C4-2B (cell line): ENCODE results near the gene SEMA5A.

Experiments
- H3K27ac ChIP-seq: fragments of 450-650 bp; 2 replicates; pipeline ENCODE4 v1.5.1; 2017
- ZFX ChIP-seq: fragments of 450-650 bp; IDR thresholded peaks from 2 replicates; pipeline ENCODE4 v1.6.1; 2017
- TF ChIP-seq, protein P1 (sequence below): fragments of 450-650 bp; conservative IDR thresholded peaks from 2 replicates; pipeline ENCODE4 v1.5.1; 2017; ENCODE audit warnings: mild to moderate bottlenecking

SEMA5A gene

DNA sequence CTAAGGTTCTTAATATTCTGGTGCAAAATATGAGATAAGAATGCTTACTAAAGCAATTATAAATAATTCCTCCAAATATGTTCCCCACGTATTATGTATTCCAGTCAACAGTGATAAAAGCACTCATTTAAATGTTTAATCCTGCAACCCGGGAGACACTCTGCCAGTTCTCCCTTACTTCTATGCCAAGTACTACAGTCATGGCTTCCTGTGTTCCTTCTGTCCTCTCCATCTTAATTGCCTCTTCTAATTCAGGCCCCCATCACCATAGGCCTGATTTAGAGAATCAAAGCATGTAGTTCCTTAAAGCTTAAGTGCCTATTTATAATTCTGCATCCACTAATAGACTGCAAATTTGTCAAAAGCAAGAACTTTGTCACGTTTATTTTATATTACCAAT is 474.8 kb downstream of the SEMA5A start:
- TF ChIP-seq, protein P1, sequence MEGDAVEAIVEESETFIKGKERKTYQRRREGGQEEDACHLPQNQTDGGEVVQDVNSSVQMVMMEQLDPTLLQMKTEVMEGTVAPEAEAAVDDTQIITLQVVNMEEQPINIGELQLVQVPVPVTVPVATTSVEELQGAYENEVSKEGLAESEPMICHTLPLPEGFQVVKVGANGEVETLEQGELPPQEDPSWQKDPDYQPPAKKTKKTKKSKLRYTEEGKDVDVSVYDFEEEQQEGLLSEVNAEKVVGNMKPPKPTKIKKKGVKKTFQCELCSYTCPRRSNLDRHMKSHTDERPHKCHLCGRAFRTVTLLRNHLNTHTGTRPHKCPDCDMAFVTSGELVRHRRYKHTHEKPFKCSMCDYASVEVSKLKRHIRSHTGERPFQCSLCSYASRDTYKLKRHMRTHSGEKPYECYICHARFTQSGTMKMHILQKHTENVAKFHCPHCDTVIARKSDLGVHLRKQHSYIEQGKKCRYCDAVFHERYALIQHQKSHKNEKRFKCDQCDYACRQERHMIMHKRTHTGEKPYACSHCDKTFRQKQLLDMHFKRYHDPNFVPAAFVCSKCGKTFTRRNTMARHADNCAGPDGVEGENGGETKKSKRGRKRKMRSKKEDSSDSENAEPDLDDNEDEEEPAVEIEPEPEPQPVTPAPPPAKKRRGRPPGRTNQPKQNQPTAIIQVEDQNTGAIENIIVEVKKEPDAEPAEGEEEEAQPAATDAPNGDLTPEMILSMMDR = no peak
- TF ChIP-seq ZFX = no peak

DNA sequence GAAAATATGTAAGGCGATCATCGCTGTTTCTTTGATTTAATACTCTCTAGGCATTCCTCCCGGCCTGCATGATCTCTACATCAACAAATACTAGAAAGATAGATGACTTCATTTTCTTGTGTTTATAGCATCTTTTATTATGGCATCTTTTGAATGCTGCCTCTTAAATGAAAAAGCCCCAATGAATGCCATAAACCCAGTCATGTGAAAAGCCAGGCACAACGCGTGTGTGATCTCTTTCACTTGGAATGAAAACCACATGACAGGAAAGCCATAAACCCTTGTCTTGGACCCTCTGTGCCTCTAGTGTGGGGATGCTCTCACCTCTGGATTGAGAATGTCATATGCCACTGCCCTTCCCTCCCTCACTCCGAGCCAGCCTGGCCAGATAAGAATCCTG is 476.2 kb downstream of the SEMA5A start:
- no peak overlapping the region for H3K27ac ChIP-seq

More for the DNA sequence above, 474.8 kb downstream of the SEMA5A start:
- H3K27ac ChIP-seq = no peak overlapping the region

DNA sequence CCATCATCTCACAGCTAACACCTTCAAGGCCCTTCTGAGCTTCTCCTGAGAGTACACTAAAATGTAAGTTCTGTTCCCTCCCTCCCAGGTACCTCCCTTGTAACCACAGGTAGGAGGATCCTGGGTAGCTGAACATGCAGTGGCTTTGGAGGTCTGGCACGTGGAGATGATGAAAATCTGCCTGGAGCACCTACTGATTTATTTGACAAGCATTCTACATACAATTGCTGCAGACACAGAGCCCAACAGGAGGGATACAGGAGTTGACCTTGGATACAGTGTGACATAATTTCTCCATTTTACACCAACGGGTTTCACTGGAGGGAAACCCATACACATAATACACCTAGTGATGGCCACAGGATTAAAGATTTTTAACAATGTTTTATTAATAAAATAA is 478.7 kb downstream of the SEMA5A start:
- TF ChIP-seq, protein P1 = no peak
- no peak for TF ChIP-seq ZFX
- H3K27ac ChIP-seq = no peak overlapping the region

More for the DNA sequence above, 476.2 kb downstream of the SEMA5A start:
- TF ChIP-seq ZFX = no peak
- TF ChIP-seq, protein P1 = no peak

DNA sequence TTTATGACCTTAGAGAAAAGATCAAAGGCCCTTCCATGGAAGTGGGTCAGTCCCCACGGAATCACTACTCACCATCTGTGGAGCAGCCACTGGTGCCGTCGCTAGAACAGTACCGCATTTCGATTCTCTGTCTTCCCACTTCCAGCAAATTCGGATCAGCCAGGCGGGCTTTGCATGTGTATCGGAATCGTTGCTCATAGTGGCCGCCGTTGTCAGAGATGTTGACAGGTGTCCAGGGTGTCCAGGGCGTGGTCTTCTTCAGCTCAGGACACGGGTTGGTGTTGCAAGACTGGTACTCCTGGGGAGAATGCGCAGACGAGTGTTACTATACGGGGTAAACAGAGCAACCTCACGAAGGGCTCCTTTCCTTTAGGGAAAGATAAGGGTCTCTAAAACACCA is 479.5 kb downstream of the SEMA5A start:
- TF ChIP-seq, protein P1 = no peak
- no peak for TF ChIP-seq ZFX
- H3K27ac ChIP-seq = no peak overlapping the region

DNA sequence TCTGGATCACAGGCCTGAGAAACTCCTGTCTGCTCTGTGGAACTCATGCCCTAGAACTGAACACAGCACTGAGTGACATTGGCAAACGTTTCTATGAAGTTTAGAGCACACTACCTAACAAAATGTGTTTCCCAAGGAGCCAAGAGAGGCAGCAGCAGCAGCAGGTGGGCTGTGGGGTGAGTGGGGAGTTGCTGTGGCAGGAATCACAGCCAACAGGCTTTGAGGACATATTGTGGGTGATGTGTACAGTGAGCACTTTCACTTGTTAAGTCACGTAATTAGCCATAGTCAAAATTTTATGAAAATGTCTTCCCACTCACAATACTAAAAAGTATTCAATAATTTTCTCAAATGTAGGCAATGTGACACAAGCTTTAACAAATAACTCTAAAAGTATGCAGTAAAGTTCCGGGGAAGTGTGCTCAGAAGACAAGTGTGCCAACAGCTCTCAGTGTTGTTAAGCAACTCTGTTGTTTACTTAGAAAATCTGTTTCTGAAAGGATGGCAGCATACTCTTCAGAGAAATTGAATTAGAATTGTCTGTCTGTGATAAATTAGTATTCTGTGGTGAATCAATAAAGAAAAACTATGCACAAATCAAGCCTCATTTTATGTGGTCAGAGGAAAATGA is 482.1 kb downstream of the SEMA5A start:
- H3K27ac ChIP-seq = no peak overlapping the region
- no peak for TF ChIP-seq ZFX
- TF ChIP-seq, protein P1 = no peak

DNA sequence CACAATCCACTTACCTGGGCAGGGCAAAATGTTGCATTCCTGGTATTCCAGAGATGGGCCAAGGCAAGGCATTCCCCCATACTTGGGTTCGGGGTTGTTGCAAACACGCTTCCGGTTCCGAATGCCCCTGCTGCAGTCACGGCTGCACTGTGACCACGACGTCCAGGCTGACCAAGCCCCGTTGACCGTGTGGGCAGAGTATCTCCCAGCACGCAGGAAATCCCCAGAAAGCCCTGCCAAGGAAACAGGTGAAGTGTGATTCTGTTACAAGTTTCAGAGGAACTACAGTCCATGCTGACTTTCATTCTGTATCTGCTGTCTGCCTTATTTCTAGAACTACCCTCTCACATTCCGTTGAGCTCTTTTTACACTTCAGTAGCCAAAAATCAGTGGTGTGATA is 483.0 kb downstream of the SEMA5A start:
- no peak overlapping the region for H3K27ac ChIP-seq
- TF ChIP-seq, protein P1 = no peak
- TF ChIP-seq ZFX = no peak

DNA sequence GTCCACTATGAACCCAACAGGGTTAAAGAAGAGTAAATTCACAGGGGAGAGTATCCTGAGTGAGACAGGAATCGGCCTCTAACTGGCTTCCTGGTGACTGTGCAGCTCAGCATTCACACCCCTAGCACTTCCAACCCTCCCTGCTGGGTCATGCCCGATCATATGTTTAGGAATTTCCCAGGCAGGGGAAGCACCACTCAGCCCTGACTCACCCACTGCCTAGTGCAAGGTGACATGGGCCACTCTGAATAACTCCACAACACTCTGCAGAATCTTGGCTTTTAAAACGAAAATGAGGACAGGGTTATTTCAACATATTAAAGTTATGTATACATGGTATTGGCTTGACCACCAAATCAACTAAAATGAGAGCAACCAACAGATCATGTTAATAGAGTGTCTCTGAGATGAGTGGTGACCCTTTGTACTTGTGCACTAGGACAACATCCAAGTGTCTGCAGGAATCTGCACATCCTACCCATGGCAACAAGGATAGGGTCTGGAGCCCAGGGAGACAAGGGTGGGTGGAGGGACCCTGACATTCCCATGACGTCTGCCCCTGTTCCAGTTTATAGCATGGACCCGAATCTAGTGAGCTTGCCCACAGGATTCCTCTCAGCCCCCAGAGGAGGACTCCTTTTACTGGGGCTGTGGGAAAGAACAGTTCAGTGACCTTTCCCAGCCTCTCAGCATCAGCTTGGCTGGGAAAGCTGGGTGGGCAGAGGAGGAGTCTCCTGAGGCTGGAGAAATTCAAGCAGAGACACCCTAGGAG is 485.8 kb downstream of the SEMA5A start:
- H3K27ac ChIP-seq = no peak overlapping the region
- TF ChIP-seq, protein P1 = no peak
- TF ChIP-seq ZFX = no peak
